Neural cell (in vitro differentiated cells): ENCODE data around the gene HOXB5. TPM values are rescaled to one million over a fixed set of nuclear protein-coding genes. Genes with fewer than 3 reads are reported as not detected.

Experiments
- H2AFZ ChIP-seq: fragments of 200-600, 300-800 bp; sonication (generic), shearing (Covaris generic); 2 replicates; pipeline ENCODE4 v1.6.0; 2014; ENCODE audit warnings: low read depth, mild to moderate bottlenecking, antibody characterized with exemption, low read length, moderate library complexity
- H3F3A ChIP-seq: fragments of 200-600 bp; shearing (Covaris generic); 2 replicates; pipeline ENCODE4 v1.6.1; 2016; ENCODE audit warnings: mild to moderate bottlenecking, moderate library complexity, mixed read lengths, antibody characterized with exemption, low read length; ENCODE audit not compliant: insufficient read depth, poor library complexity, severe bottlenecking
- H3K27ac ChIP-seq: fragments of 200-600, 300-800 bp; sonication (generic), shearing (Covaris generic); 2 replicates; pipeline ENCODE4 v1.5.1; 2014; ENCODE audit warnings: mild to moderate bottlenecking, low read length, moderate library complexity
- H3K27me3 ChIP-seq: fragments of 300-800, 200-600 bp; sonication (generic), shearing (Covaris generic); 2 replicates; pipeline ENCODE4 v1.6.0; 2014; ENCODE audit warnings: mild to moderate bottlenecking, low read depth, low read length, moderate library complexity; ENCODE audit not compliant: insufficient read depth
- H3K36me3 ChIP-seq: fragments of 300-800, 200-600 bp; sonication (generic), shearing (Covaris generic); 2 replicates; pipeline ENCODE4 v1.5.1; 2014; ENCODE audit warnings: mild to moderate bottlenecking, antibody characterized with exemption, low read length, moderate library complexity; ENCODE audit not compliant: insufficient read depth
- H3K4me2 ChIP-seq: fragments of 300-800, 200-600 bp; sonication (generic), shearing (Covaris generic); 2 replicates; pipeline ENCODE4 v1.6.0; 2014; ENCODE audit warnings: mild to moderate bottlenecking, low read length
- H3K4me3 ChIP-seq: fragments of 300-800, 200-600 bp; sonication (generic), shearing (Covaris generic); 2 replicates; pipeline ENCODE4 v1.5.1; 2014; ENCODE audit warnings: mild to moderate bottlenecking, low read length, moderate library complexity
- H3K79me2 ChIP-seq: fragments of 200-600 bp; shearing (Covaris generic); replicated peaks from 2 replicates; pipeline ENCODE4 v1.6.0; 2014; ENCODE audit warnings: mild to moderate bottlenecking, low read length, moderate library complexity; ENCODE audit not compliant: insufficient read depth
- H3K9ac ChIP-seq: fragments of 300-800, 200-600 bp; sonication (generic), shearing (Covaris generic); 2 replicates; pipeline ENCODE4 v1.6.1; 2016; ENCODE audit warnings: mild to moderate bottlenecking, low read length, mixed read lengths
- H3K9me2 ChIP-seq: fragments of 200-600 bp; shearing (Covaris generic); 2 replicates; pipeline ENCODE4 v1.6.1; 2016; ENCODE audit warnings: mild to moderate bottlenecking, low read length, mixed read lengths; ENCODE audit not compliant: insufficient read depth
- H3K9me3 ChIP-seq: fragments of 200-600, 300-800 bp; sonication (generic), shearing (Covaris generic); 2 replicates; pipeline ENCODE4 v1.6.1; 2016; ENCODE audit warnings: mild to moderate bottlenecking, mixed run types, low read length, moderate library complexity, mixed read lengths
- H4K20me1 ChIP-seq: fragments of 200-600 bp; shearing (Covaris generic); 2 replicates; pipeline ENCODE4 v1.6.1; 2016; ENCODE audit warnings: mild to moderate bottlenecking, mixed run types; ENCODE audit not compliant: insufficient read depth
- EP300 ChIP-seq: fragments of 450-650 bp; conservative IDR thresholded peaks from 2 replicates; pipeline ENCODE4 v1.6.1; 2014; ENCODE audit warnings: antibody characterized with exemption, mild to moderate bottlenecking, moderate library complexity; ENCODE audit not compliant: poor library complexity, severe bottlenecking
- EZH2 ChIP-seq: fragments of 200-600, 300-800 bp; shearing (Covaris generic), sonication (generic); IDR thresholded peaks from 2 replicates; pipeline ENCODE4 v1.6.1; 2014; ENCODE audit warnings: antibody characterized with exemption, low read length, borderline replicate concordance, mild to moderate bottlenecking; ENCODE audit not compliant: insufficient read depth, poor library complexity, severe bottlenecking
- MXI1 ChIP-seq: fragments of 450-650 bp; conservative IDR thresholded peaks from 2 replicates; pipeline ENCODE4 v1.6.1; 2014; ENCODE audit warnings: antibody characterized with exemption, mild to moderate bottlenecking; ENCODE audit not compliant: poor library complexity, severe bottlenecking
- POLR2AphosphoS5 ChIP-seq: IDR thresholded peaks from 2 replicates; pipeline ENCODE4 v1.6.1; 2012
- RAD21 ChIP-seq: fragments of 450-650 bp; conservative IDR thresholded peaks from 2 replicates; pipeline ENCODE4 v1.6.1; 2014; ENCODE audit warnings: antibody characterized with exemption, mild to moderate bottlenecking, moderate library complexity
- SMC3 ChIP-seq: fragments of 450-650 bp; conservative IDR thresholded peaks from 2 replicates; pipeline ENCODE4 v1.6.1; 2014; ENCODE audit warnings: antibody characterized with exemption, mild to moderate bottlenecking, moderate library complexity; ENCODE audit not compliant: poor library complexity
- TAF1 ChIP-seq: IDR thresholded peaks from 2 replicates; pipeline ENCODE4 v1.6.1; 2012; ENCODE audit warnings: low read depth
- polyA plus RNA-seq: library from polyadenylated mRNA; depleted of rRNA; stranded (reverse); fragments of >200 nt; gene quantifications from 2 replicates; pipeline ENCODE4 v1.2.3, GENCODE V29; 2014
- TF ChIP-seq, protein P1 (sequence below): fragments of 450-650 bp; IDR thresholded peaks from 2 replicates; pipeline ENCODE4 v1.5.1; 2014; ENCODE audit warnings: antibody characterized with exemption, mild to moderate bottlenecking, moderate library complexity; ENCODE audit not compliant: poor library complexity, severe bottlenecking
- TF ChIP-seq, protein P2 (sequence below): IDR thresholded peaks from 2 replicates; pipeline ENCODE4 v1.6.1; 2012; ENCODE audit warnings: borderline replicate concordance

The HOXB5 gene
- polyA plus RNA-seq, 1 donor from 2014 or later, result not detected

DNA sequence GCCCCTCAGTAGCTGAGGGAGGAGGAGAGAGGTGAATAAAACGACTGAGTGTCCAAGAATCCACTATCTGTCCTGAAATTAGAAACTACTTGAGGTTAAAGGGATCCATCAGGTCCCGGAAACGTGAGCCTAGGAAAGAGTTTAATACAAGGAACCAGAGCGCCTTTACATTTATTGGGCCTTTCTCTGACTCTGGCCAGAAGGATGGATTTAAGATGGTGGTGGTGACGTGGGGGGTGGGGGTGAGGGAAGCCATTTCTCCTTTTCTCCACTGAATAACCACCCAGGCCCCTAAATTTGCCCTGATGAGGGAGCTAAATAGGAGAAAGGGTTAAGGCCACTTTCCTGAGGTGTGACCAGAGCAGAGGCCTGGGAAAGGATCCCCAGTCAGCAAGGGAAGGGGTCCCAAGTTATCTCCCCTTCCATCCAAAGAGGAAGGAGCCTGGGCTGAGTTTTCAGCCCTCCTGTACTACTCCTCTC, 33.6 kb upstream of the HOXB5 start:
- no peak overlapping the region for H2AFZ ChIP-seq
- no peaks in the 10 kb centered on the region for H4K20me1 ChIP-seq
- no peaks in the 10 kb centered on the region for H3K9me2 ChIP-seq
- no peak overlapping the region for H3K4me2 ChIP-seq
- H3K4me3 ChIP-seq, result no peak overlapping the region
- peaks cover 4% of the 10 kb centered on the region for H3K9me3 ChIP-seq
- no peak overlapping the region for H3K27ac ChIP-seq
- H3K79me2 ChIP-seq, result no peaks in the 10 kb centered on the region
- H3F3A ChIP-seq, result no peaks in the 10 kb centered on the region
- peaks cover 100% of the 10 kb centered on the region for H3K27me3 ChIP-seq
- no peaks in the 10 kb centered on the region for H3K36me3 ChIP-seq
- H3K9ac ChIP-seq, result no peak overlapping the region
- no peak for TF ChIP-seq TAF1
- TF ChIP-seq EZH2, result no peak
- no peak for TF ChIP-seq RAD21
- TF ChIP-seq MXI1, result no peak
- TF ChIP-seq, protein P1, sequence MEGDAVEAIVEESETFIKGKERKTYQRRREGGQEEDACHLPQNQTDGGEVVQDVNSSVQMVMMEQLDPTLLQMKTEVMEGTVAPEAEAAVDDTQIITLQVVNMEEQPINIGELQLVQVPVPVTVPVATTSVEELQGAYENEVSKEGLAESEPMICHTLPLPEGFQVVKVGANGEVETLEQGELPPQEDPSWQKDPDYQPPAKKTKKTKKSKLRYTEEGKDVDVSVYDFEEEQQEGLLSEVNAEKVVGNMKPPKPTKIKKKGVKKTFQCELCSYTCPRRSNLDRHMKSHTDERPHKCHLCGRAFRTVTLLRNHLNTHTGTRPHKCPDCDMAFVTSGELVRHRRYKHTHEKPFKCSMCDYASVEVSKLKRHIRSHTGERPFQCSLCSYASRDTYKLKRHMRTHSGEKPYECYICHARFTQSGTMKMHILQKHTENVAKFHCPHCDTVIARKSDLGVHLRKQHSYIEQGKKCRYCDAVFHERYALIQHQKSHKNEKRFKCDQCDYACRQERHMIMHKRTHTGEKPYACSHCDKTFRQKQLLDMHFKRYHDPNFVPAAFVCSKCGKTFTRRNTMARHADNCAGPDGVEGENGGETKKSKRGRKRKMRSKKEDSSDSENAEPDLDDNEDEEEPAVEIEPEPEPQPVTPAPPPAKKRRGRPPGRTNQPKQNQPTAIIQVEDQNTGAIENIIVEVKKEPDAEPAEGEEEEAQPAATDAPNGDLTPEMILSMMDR, result no peak
- no peak for TF ChIP-seq SMC3
- TF ChIP-seq, protein P2, sequence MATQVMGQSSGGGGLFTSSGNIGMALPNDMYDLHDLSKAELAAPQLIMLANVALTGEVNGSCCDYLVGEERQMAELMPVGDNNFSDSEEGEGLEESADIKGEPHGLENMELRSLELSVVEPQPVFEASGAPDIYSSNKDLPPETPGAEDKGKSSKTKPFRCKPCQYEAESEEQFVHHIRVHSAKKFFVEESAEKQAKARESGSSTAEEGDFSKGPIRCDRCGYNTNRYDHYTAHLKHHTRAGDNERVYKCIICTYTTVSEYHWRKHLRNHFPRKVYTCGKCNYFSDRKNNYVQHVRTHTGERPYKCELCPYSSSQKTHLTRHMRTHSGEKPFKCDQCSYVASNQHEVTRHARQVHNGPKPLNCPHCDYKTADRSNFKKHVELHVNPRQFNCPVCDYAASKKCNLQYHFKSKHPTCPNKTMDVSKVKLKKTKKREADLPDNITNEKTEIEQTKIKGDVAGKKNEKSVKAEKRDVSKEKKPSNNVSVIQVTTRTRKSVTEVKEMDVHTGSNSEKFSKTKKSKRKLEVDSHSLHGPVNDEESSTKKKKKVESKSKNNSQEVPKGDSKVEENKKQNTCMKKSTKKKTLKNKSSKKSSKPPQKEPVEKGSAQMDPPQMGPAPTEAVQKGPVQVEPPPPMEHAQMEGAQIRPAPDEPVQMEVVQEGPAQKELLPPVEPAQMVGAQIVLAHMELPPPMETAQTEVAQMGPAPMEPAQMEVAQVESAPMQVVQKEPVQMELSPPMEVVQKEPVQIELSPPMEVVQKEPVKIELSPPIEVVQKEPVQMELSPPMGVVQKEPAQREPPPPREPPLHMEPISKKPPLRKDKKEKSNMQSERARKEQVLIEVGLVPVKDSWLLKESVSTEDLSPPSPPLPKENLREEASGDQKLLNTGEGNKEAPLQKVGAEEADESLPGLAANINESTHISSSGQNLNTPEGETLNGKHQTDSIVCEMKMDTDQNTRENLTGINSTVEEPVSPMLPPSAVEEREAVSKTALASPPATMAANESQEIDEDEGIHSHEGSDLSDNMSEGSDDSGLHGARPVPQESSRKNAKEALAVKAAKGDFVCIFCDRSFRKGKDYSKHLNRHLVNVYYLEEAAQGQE, result no peak
- TF ChIP-seq POLR2AphosphoS5, result no peak
- TF ChIP-seq EP300, result no peak

DNA sequence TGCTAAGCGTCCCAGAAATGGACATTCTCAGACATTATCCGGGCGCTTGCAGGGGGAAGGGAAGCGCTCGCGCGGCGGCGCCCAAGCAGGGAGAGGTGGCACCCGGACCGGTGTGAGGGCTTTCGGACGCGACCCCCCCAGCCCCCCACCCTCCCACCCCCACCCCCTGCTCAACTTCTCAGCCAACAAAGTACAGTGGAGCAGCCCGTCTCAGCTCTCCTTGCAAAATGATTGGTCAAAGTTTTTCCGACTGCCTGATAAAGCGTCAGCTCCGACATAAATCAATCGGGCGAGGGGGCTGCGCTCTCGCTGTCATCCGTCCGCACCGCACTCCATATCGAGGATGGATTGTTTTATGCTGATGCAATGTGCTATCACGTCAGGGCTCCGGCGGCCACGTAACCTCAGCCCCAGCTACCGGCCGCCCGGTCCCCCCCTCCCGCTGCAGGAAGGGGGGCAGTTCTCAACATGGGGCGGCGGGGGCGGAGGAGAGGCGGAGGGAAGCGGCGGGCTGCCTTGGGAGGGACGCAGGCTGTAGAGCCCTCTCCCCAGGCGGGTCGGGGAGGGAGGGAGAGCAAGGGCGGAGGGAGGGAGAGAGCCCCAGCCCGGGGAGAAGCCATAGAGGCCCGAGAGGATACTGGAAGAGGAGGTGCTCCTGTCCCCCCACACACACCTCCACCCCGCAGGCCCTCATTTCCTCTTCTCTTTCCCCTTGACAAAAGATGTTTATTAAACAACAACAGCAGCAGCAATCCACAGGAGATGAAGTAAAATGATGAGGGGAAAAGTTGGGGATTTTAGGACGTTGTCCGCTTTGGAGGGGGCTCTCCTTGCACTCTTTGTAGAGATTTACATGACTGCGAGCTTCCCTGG, 32.9 kb upstream of the HOXB5 start, which contains the start of gene HOXB9:
Gene HOXB9 (minus strand): TSS at position 114 of the 873 bp plus-strand sequence. CDS start 89 bp downstream, at position 25.
- H3K9ac ChIP-seq, result no peak within 1 kb of the TSS
- TF ChIP-seq TAF1 (no peak), POLR2AphosphoS5 (no peak), SMC3 (no peak), EP300 (no peak), MXI1 (no peak), EZH2 (no peak), RAD21 (no peak)
- TF ChIP-seq, protein P1, result no peak
- TF ChIP-seq, protein P2, result no peak
- no peaks in the 10 kb centered on the region for H4K20me1 ChIP-seq
- no peak within 1 kb of the TSS for H2AFZ ChIP-seq
- no peak within 1 kb of the TSS for H3K4me2 ChIP-seq
- peaks cover 100% of the 10 kb centered on the region for H3K27me3 ChIP-seq
- no peaks in the 10 kb centered on the region for H3K36me3 ChIP-seq
- H3F3A ChIP-seq, result no peaks in the 10 kb centered on the region
- H3K9me2 ChIP-seq, result no peaks in the 10 kb centered on the region
- H3K79me2 ChIP-seq, result no peaks in the 10 kb centered on the region
- H3K27ac ChIP-seq, result no peak within 1 kb of the TSS
- H3K9me3 ChIP-seq, result peaks cover 5% of the 10 kb centered on the region
- H3K4me3 ChIP-seq, result peak within 1 kb of the TSS; percentile 45
